RCC 7860 (cell line): ENCODE data around the gene PRDM8.
"Not testable (repeated sequence)": the region's sequence is repeated elsewhere in the genome, so short reads cannot be mapped to it uniquely, and the experiment has no call there.

ENCODE experiments used
- DNase-seq: peaks from one replicate; pipeline ENCODE4 v3.0.0-alpha.2; 2015; ENCODE audit warnings: low spot score
- FAIRE-seq: peaks from 2 replicates; lab custom pipeline; 2012; peaks lifted over from hg19 to GRCh38; lab: Jason Lieb, UNC

The PRDM8 gene

DNA sequence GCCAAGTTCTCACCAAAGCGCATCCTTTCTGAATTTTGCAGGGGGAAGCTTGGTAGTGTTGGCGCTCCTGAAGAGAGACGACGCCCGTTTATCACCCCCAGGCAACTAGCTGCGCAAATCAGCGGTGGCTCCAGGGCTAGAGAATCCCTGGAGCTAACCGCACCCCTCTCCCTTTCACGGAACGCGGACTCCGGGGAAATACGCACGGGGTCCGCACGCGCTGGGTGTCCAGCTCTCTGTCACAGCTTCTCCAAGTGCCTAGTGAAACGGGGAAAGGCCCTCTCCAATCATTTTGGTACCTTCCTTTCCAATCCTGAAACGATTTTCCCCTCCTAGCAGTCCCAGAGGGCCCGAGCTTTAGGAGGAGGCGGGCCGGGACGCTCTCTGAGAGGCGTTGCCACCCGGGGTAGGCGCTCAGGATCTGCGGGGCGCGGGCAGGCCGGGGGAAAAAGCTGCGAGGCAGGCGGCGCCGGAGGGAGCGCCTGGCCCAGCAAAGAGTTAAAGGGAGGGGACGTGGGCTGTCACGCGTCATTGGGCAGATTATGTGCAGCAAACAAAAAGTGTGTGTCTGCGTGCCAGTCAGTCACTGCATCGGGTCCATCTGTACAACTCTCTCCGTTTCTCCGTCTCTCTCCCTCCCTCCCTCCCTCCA, at the start of gene PRDM8:
Gene PRDM8 (plus strand): TSS at position 582 of the 652 bp plus-strand sequence. CDS start 2,578 bp downstream, outside the sequence.
- FAIRE-seq (no peak), DNase-seq (peak; percentile 27)

DNA sequence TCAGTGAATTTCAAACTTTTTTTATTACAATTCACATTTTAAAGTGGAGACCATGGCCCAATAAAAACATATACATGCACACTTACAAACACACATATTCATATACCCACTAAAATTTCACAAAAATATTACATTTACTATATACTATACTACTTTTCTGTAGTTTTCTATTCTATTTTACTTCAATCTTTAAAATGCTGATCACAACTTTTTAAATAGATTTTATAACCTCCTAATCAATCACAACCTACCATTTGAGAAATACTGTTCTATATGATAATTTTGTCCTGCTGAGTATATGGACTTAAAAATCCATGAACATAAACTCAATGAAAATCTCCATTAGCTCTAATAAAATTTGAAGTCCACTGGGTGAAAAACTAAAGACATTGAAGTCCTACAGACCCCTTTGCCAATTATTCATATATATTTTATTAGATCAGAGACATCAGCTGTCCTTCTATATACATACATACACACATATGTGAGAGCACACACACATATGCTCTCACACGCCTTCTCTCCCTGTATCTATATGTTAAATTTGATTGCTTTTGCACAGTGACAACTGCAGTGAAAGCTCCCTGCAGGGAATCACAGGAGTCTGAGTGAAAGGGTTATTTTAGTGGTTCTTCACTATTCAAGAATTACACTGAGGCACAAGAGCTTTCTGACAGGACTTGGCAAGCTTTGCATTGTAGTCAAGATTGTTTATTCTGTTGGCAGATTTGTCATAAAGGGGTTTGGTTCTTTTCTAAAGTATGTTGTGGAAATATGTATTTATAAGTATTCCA, 46.7 kb upstream of the PRDM8 start:
- DNase-seq (no peak), FAIRE-seq (no peak)

DNA sequence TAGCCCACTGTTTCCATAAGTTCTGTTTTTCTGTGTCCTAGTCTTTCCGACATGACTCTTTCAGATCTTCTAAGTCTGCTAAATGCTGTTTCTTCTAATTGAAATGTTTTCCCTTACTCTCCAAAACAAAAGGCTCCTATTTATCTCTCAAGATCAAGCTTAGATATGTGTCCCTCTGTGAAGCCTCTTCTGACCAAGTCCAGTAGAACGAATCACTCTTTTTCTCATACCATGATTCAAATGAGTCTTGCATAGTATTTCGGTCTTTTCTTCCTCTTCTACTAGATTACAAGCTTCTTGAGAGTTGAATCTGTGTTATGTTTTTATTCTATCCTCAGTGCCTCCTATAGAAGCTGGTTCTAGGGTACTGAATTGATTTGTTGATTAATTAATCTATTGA, 45.3 kb upstream of the PRDM8 start:
- DNase-seq (no peak), FAIRE-seq (no peak)

DNA sequence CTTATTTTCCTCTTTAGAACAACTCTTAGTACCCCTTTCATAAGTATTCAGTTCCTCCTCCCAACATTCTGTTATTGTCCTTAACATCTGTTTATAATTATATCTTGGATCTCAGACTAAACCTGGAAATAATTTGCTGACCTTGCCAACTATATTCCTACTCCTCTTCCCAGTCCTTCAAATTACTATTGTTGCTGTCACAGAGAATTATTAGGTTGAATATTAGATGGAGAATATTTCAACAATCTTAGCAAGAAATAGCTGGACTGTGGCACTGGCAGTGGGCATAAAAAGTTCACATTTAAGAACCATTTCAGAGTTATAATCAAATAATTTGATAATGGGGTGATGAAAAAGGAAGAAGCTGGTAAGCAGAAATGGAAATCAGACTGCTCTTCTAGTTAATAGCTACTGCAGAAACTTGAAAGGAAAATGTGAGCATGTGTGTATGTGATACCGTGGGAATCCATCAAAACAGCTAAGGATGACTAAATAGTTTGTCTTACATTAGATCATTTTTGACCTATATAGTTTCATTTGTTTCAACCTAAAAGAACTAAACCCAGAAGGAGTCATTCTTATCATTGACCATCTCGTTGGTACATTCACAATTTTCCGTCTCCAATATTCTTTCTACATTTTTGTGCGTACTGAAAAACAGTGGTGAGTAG, 43.3 kb upstream of the PRDM8 start:
- DNase-seq (no peak), FAIRE-seq (no peak)

DNA sequence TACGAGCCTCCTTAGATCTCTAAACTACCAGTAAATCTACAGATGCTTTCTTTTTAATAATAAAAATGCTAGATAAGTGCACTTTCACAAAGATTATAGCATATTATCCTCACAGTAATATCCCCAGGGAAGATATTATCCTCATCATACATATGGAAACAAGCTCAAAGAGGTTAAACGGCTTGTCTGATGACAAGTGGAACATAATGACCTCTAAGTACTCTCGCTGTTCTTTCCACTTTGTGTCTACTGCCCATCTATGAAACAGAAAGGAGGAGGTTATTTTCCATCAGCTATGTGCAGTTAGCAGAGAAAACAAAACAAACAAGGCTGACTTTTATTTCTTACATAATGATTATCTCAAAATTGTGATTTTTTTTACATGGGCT, 42.8 kb upstream of the PRDM8 start:
- FAIRE-seq (no peak), DNase-seq (no peak)

DNA sequence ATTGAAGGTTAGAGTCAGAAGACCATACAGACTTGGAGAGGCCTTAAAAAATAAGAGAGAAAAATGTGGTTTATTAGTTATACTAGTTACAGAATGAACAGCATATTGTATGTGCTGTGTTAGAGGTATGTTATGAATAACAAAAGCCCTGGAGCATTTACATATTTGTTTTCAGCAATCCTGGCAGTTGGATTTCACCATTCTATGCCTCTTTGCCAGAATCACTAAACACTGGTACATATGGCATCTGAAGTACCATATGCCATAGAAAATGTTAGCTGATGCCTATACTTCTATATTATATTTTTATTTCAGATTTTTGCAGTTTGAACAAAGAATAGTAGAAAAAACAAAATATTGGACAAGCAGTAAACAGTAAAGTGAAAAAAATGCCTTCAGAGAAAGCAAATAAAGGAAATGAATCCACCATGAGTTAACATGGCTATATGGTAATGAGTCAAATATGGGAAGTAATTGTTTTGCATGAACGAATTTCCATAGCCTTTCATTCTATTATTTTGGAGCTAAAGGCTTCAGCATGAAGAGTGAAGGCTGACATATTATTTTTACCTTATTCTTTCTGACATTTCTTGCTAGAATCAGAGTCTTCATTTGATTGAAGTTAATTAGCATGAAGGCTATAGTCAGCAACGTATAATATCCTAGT, 41.9 kb upstream of the PRDM8 start:
- FAIRE-seq = no peak
- no peak for DNase-seq

DNA sequence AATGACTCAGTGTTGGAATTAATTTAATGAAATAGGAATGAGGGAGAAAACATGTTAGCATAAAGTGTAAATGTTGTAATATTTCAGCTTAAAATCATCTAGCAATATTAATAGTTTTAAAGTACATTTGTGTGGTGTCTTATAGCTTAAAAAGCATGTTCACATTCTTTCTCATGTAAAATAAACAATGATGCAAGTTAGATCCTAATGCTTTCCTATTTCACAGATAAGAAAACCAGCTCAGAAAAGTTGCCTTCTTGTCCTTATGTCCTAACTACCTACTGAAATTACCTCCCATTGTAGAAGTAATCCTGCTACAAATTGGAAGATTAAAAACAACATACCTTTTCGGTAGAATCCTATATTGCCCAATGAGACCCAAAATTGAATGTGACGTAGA, 40.9 kb upstream of the PRDM8 start:
- no peak for FAIRE-seq
- DNase-seq = no peak

DNA sequence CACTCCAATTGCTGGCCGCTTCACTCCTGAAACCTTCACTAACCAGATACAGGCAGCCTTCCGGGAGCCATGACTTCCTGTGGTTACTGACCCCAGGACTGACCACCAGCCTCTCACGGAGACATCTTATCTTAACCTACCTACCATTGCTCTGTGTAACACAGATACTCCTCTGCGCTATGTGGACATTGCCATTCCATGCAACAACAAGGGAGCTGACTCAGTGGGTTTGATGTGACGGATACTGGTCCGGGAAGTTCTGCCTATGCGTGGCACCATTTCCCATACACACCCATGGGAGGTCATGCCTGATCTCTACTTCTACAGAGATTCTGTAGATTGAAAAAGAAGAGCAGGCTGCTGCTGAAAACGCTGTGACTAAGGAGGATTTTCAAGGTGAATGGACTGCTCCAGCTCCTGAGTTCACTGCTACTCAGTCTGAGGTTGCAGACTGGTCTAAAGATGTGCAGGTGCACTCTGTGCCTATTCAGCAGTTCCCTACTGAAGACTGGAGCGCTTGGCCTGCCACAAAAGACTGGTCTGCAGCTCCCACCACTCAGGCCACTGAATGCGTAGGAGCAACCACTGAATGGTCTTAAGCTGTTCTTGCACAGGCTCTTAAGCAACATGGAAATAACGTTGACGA, 35.8 kb upstream of the PRDM8 start:
- DNase-seq = no peak
- no peak for FAIRE-seq

DNA sequence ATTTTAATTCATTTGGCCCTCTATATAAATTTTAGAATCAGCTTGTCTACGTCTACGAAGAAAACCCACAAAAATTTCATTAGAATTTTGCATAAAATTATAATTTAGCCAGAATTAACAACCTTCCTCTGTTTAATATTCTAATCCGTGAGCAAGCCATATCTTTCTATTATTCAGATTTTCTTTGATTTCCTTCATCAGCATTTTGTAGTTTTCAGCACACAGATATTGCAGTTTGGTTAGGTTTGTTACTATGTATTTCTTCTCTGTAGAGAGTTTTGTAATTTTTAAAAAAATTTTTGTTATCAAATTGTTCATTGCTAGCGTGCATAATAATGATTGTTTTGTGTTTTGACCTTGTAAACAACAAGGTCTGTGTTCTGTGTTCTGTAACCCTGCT, 34.9 kb upstream of the PRDM8 start:
- FAIRE-seq = no peak

DNA sequence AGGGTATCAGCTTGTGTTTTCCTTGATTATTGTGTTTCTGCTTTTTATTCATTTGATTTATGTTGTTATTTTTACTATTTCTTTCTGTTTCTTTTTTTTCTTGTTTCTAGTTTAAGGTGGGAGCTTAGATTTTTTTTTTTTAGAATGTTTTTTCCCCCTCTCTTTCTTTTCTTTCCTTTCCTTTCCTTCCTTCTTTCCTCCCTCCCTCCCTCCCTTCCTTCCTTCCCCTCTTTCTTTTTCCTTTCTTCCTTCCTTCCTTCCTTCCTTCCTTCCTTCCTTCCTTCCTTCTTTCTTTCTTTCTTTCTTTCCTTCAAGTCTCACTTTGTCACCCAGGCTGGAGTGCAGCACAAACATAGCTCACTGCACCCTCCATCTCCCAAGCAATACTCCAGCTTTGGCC, 31.4 kb upstream of the PRDM8 start:
- FAIRE-seq = no peak
- no peak for DNase-seq

More for the DNA sequence above, 34.9 kb upstream of the PRDM8 start:
- DNase-seq = no peak

DNA sequence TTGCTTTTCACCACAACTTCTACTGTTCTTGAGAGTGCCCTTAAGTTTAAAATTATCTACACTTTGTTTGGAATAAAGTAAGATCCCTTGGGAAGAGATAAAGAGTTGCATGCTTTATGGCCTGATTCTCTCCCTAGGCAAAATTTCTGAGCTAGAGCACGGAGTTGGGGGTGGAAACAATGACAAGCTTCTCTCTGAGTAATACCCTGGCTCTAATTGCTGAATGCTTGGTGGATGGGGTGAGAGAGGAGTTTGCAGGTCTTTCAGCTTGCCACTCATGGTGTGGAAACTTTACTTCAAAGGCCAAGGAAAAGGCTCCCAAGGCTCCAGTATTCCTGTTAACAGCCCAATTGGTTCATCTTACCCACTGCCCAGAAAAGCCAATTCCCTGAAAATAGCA, 26.1 kb upstream of the PRDM8 start:
- no peak for FAIRE-seq

DNA sequence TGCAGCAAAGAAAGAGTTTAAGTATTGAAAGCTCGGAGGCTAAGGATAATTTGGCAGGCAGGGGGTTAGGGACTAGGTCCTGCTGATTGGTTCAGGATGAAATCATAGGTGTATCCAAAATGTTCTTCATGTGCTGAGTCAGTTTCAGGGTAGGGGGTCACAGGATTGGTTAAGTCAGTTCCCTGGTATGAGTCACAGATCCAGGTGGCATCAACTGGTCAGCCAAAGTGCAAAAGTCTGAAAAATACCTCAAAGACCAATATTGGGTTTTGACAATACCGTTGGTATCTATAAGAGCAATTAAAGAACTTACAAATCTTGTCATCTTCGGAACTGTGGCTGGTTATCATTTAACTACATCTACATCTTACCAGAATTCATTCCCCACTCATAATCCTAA, 25.6 kb upstream of the PRDM8 start:
- FAIRE-seq = no peak
- no peak for DNase-seq

More for the DNA sequence above, 26.1 kb upstream of the PRDM8 start:
- no peak for DNase-seq

DNA sequence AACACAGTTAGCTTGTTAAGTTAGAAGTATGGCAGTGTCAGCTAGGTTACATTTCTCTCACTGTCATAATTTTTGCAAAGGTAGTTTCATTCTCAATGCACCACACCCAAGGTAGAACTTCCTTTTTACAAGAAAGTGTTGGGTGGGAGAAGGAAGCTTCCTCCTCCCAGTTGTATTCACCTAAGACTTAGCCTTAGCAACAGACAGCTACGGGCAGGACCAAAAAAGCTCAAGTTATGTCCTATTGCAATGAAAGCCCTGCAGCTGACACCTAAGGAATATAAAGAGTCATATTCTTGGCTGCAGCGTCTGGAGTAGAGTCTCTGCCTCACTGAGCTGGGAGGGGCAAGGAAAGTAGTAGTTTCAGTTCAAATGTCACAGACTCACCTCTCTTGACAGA, 25.1 kb upstream of the PRDM8 start:
- DNase-seq = no peak
- FAIRE-seq = no peak

DNA sequence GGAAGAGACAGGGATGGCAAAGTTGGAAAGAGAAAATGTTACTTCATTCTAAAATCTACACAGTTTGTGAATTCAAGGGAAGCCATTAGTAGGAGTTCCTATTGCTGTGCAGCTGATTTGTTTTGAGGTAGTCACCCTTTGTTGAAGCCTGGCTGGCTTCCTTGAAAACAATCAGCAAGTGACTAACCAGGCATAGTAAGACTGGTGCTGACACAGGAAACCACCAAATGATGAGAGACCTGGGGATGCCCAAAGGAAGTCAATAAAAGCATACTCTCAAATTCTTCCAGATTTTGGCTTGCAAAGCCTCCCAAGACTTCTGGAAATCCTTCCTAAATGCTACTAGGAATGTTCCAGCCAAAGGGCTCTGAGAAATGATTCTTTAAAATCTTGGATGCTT, 23.9 kb upstream of the PRDM8 start:
- DNase-seq (peak; percentile 44), FAIRE-seq (peak; percentile 30)

DNA sequence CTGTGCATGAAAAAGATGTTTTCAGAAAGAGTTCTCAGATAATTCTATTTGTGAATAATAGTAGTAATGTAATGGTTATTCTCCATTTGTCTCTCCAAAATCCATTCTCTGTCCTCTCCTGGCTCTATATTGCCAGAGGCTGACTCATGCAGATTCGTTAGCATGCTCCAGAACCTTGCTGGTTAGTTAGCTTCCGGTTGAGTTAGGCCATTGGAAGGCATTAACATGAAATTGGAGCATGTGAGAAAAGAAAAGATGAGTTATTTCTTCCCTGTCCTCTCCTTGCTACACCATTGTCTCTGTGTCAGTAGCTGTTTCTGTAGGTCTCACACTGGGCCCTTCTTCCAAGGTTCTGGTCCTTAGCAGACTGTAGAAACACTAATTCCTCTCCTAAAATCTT, 23.5 kb upstream of the PRDM8 start:
- DNase-seq = no peak
- no peak for FAIRE-seq

DNA sequence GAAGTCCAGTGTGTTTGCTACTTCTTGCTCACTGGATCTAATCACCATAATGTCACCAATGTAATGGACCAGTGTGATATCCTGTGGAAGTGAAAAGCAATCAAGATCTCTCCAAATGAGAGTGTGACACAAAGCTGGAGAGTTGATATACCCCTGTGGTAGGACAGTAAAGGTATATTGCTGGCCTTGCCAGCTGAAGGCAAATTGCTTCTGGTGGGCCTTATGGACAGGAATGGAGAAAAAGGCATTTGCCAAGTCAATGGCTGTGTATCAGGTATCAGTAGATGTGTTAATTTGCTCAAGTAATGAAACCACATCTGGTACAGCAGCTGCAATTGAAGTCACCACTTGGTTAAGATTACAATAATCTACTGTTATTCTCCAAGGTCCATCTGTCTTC, 19.5 kb upstream of the PRDM8 start:
- DNase-seq, FAIRE-seq: not testable (repeated sequence)

DNA sequence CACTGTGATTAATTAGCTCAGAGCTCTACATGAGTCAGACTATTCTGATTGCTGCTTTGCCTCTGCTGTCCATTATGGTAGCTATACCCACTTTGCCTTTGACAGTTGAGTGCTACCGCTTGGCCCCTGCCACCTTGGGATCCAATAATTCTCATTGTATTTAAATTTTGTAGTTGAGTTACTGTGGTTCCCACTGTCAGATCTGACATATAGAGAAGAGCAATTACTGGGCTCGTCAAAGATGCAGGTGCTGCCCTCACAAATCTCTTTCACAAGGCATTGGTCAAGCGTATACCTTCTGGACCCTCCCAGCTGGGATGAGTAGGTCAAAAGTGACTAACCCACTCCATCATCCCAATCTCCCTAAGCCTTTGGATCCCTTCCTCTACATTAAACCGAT, 18.3 kb upstream of the PRDM8 start:
- DNase-seq = no peak

DNA sequence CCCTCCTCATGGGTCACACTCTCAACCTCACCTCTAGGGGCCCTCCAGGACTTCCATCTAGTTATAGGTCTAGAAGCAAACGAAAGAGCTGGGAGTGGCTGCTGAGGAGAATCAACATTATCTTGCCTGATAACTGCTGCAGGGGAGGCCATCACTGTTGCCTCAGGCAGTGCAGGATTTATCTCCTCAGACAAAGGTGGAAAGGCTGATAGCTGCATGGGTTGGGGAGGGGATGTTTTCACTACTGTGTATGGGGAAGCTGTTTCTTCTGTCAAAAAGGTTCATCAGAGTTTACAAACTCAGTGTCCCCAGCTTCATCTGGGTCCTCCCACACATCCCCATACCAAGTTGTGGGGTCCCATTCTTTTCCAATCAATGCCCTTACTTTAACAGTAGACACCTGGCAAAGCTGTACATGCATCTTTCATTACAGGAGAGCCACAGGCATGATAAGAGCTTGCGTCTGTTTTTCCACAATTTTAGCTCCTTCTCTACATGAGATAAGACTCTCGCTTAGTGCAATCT, 17.6 kb upstream of the PRDM8 start:
- no peak for DNase-seq
- no peak for FAIRE-seq

More for the DNA sequence above, 18.3 kb upstream of the PRDM8 start:
- no peak for FAIRE-seq

DNA sequence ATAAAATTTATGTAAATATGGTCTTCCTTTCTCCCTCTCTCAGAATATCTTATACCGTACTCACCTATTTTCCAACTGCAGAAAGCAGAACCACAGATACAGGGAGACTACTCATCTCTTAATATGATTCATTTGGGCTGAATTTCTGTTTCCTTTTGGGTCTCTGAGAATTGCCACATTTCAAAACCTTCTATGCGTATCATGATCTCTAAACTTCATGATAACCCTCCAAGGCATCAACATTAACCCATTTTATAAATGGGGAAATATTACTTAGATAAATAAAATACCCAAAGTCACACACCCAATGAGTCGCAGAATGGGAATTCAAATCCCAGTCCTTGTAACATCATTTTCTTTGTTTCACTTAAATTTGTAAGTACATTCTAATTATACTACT, 16.6 kb upstream of the PRDM8 start:
- DNase-seq (no peak), FAIRE-seq (no peak)

DNA sequence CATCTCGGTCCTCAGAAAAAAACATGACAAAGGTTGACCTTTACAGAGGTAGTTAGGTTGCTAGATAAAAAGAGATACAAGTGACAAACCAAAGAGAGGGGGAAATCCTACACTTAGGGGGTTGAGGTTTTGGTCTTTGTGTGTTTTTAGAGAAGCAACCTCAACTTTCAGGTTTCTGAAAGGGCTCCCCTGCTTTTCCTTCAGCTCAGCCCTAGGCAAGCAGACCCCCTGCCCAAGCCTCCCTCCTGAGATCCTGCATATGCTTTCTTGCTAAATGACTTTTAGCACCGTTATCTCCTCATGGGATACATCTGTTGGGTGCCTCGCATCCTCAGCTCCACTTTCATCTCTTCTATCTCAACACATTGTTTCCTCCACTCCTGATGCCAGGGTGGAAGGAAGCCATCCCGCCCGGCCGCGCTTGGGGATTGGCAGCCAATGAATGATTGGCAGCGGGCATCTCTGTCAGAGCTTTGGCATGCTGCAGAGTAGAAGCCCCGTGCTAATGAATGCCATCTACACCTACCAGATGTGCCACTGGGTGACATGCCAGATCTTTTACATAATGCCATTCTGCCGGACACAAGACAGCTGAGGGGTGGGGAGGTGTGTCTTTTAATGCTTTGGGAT, 15.0 kb upstream of the PRDM8 start:
- DNase-seq (no peak), FAIRE-seq (no peak)
